H9 (cell line): ENCODE measurements around the gene AMZ2. TPM values are rescaled to one million over a fixed set of nuclear protein-coding genes. Genes with fewer than 3 reads are reported as not detected.

Experiments used
- DNase-seq: peaks from one replicate; pipeline ENCODE4 v3.0.0-alpha.2; 2017
- H2AFZ ChIP-seq: one replicate; pipeline ENCODE4 v1.6.1; 2013; ENCODE audit warnings: mild to moderate bottlenecking, low read length, control low read depth, moderate library complexity
- H2AK5ac ChIP-seq: 2 replicates; pipeline ENCODE4 v1.6.1; 2013; ENCODE audit warnings: low read length, control low read depth, mixed read lengths; ENCODE audit not compliant: insufficient read length
- H2BK120ac ChIP-seq: one replicate; pipeline ENCODE4 v1.6.1; 2013; ENCODE audit warnings: low read depth, mild to moderate bottlenecking, low read length, control low read depth, inconsistent platforms; ENCODE audit not compliant: poor library complexity, severe bottlenecking
- H2BK12ac ChIP-seq: 2 replicates; pipeline ENCODE4 v1.6.1; 2013; ENCODE audit warnings: low read length, control low read depth, mixed read lengths, low read depth; ENCODE audit not compliant: insufficient read length
- H2BK15ac ChIP-seq: 2 replicates; pipeline ENCODE4 v1.6.1; 2013; ENCODE audit warnings: low read depth, low read length, control low read depth
- H2BK20ac ChIP-seq: one replicate; pipeline ENCODE4 v1.6.1; 2013; ENCODE audit warnings: low read depth, mild to moderate bottlenecking, low read length, control low read depth, inconsistent platforms; ENCODE audit not compliant: poor library complexity, severe bottlenecking
- H2BK5ac ChIP-seq: 2 replicates; pipeline ENCODE4 v1.6.1; 2013; ENCODE audit warnings: low read length, control low read depth, mixed read lengths; ENCODE audit not compliant: insufficient read length
- H3K14ac ChIP-seq: 2 replicates; pipeline ENCODE4 v1.6.1; 2013; ENCODE audit warnings: low read length, control low read depth; ENCODE audit not compliant: insufficient read depth
- H3K18ac ChIP-seq: 2 replicates; pipeline ENCODE4 v1.6.1; 2013; ENCODE audit warnings: low read depth, mild to moderate bottlenecking, mixed read lengths, low read length, control low read depth; ENCODE audit not compliant: insufficient read length
- H3K23ac ChIP-seq: 2 replicates; pipeline ENCODE4 v1.6.1; 2013; ENCODE audit warnings: low read length, control low read depth, mixed read lengths, low read depth; ENCODE audit not compliant: insufficient read length
- H3K23me2 ChIP-seq: 2 replicates; pipeline ENCODE4 v1.6.1; 2013; ENCODE audit warnings: low read depth, mild to moderate bottlenecking, mixed read lengths, low read length, control low read depth; ENCODE audit not compliant: insufficient read length, poor library complexity, severe bottlenecking
- H3K27ac ChIP-seq: 2 replicates; pipeline ENCODE4 v1.5.1; 2013; ENCODE audit warnings: low read length, control low read depth, mixed read lengths, low read depth; ENCODE audit not compliant: insufficient read length
- H3K27me3 ChIP-seq: 2 replicates; pipeline ENCODE4 v1.6.1; 2013; ENCODE audit warnings: low read length, control low read depth, inconsistent platforms; ENCODE audit not compliant: insufficient read depth
- H3K4ac ChIP-seq: 2 replicates; pipeline ENCODE4 v1.6.1; 2013; ENCODE audit warnings: low read depth, mild to moderate bottlenecking, control low read depth, inconsistent platforms, low read length, moderate library complexity
- H3K4me1 ChIP-seq: 2 replicates; pipeline ENCODE4 v1.6.1; 2013; ENCODE audit warnings: low read length, control low read depth, inconsistent platforms; ENCODE audit not compliant: insufficient read depth
- H3K4me2 ChIP-seq: 2 replicates; pipeline ENCODE4 v1.6.1; 2013; ENCODE audit warnings: low read length, control low read depth, mixed read lengths; ENCODE audit not compliant: insufficient read length, insufficient read depth
- H3K56ac ChIP-seq: 2 replicates; pipeline ENCODE4 v1.6.1; 2013; ENCODE audit warnings: low read depth, mild to moderate bottlenecking, mixed read lengths, low read length, control low read depth; ENCODE audit not compliant: insufficient read length
- H3K79me1 ChIP-seq: 2 replicates; pipeline ENCODE4 v1.6.1; 2013; ENCODE audit warnings: low read depth, mild to moderate bottlenecking, moderate library complexity, low read length, control low read depth, inconsistent platforms; ENCODE audit not compliant: insufficient read depth, poor library complexity, severe bottlenecking
- H3K79me2 ChIP-seq: 2 replicates; pipeline ENCODE4 v1.6.1; 2013; ENCODE audit warnings: low read length, control low read depth, inconsistent platforms; ENCODE audit not compliant: insufficient read depth
- H3K9ac ChIP-seq: 2 replicates; pipeline ENCODE4 v1.6.1; 2013; ENCODE audit warnings: low read length, control low read depth, mixed read lengths; ENCODE audit not compliant: insufficient read length; ENCODE audit errors: extremely low read depth
- H3K9me3 ChIP-seq: one replicate; pipeline ENCODE4 v1.6.1; 2013; ENCODE audit warnings: low read depth, low read length, inconsistent platforms; ENCODE audit not compliant: control insufficient read depth
- H3T11ph ChIP-seq: one replicate; pipeline ENCODE4 v1.6.1; 2013; ENCODE audit warnings: mild to moderate bottlenecking, low read length, control low read depth, inconsistent platforms
- H4K20me1 ChIP-seq: one replicate; pipeline ENCODE4 v1.6.1; 2013; ENCODE audit not compliant: control insufficient read depth, insufficient read length, insufficient read depth
- H4K5ac ChIP-seq: 2 replicates; pipeline ENCODE4 v1.6.1; 2013; ENCODE audit warnings: low read depth, mild to moderate bottlenecking, mixed read lengths, low read length, control low read depth; ENCODE audit not compliant: insufficient read length
- H4K8ac ChIP-seq: replicated peaks from 2 replicates; pipeline ENCODE4 v1.6.1; 2013; ENCODE audit warnings: low read length, control low read depth, mixed read lengths, low read depth; ENCODE audit not compliant: insufficient read length
- H4K91ac ChIP-seq: 2 replicates; pipeline ENCODE4 v1.6.1; 2013; ENCODE audit warnings: low read depth, mild to moderate bottlenecking, moderate library complexity, mixed read lengths, low read length, control low read depth; ENCODE audit not compliant: insufficient read length
- H3K27ac Mint-ChIP-seq, 3 experiments: 2 replicates in 2 of 3; 3 replicates in 1 of 3; pipeline ENCODE4 v1.8.0; 2020 to 2021; ENCODE audit warnings: mixed read lengths in 3 of 3, mild to moderate bottlenecking in 1 of 3, moderate library complexity in 1 of 3
- H3K27me3 Mint-ChIP-seq: 2 replicates; pipeline ENCODE4 v1.8.0; 2021; ENCODE audit warnings: low read depth, mild to moderate bottlenecking, moderate library complexity, mixed read lengths
- H3K36me3 Mint-ChIP-seq, 3 experiments: 2 replicates in 2 of 3; 3 replicates in 1 of 3; pipeline ENCODE4 v1.8.0; 2020 to 2021; ENCODE audit warnings: low read depth in 3 of 3, mixed read lengths in 3 of 3; ENCODE audit not compliant: insufficient read depth in 1 of 3
- H3K4me1 Mint-ChIP-seq, 2 experiments: 2 replicates each; pipeline ENCODE4 v1.8.0; 2020; ENCODE audit warnings: mixed read lengths in 2 of 2
- H3K4me3 Mint-ChIP-seq, 2 experiments: 2 replicates in 1 of 2; 3 replicates in 1 of 2; pipeline ENCODE4 v1.8.0; 2020 to 2021; ENCODE audit warnings: mild to moderate bottlenecking in 2 of 2, mixed read lengths in 2 of 2, moderate library complexity in 1 of 2
- H3K9me3 Mint-ChIP-seq, 2 experiments: 2 replicates in 1 of 2; 3 replicates in 1 of 2; pipeline ENCODE4 v1.8.0; 2020; ENCODE audit warnings: mild to moderate bottlenecking in 2 of 2, mixed read lengths in 2 of 2, moderate library complexity in 1 of 2
- WGBS: extraction: QIAGEN DNeasy Blood & Tissue Kit; methylation state at CpG from one replicate; pipeline ENCODE4 v1.1.7; 2013; ENCODE audit warnings: missing lambda C conversion rate, low lambda C conversion rate, mixed read lengths; ENCODE audit not compliant: insufficient read length; ENCODE audit errors: extremely low coverage; 5-methylcytosine and 5-hydroxymethylcytosine counted together
- total RNA-seq: library from RNA; stranded (reverse); gene quantifications from 2 replicates; pipeline ENCODE4 v1.2.1, GENCODE V29; 2021
- TF ChIP-seq, protein P1 (sequence below): fragments of 200-600 bp; sonication (generic); conservative IDR thresholded peaks from 3 replicates; pipeline ENCODE4 v1.8.0; 2021; ENCODE audit warnings: antibody characterized with exemption, mild to moderate bottlenecking

The AMZ2 gene
- total RNA-seq, 1 experiment from 2014 or later = 82.6 TPM

GRCh38 chr17:68289473-68289872 is 41.6 kb downstream of the AMZ2 start:
- Mint-ChIP-seq H3K4me3 (peak overlapping the region in 1 of 2 experiments; percentile 90; a peak in 1 of 5 replicates), H3K27ac (no peak overlapping the region), H3K27me3 (peaks cover 66% of the 10 kb centered on the region), H3K4me1 (peaks cover 43 to 47% of the 10 kb centered on the region in 2 experiments), H3K9me3 (no peaks in the 10 kb centered on the region), H3K36me3 (peaks cover 0 to 1% (median 0%) of the 10 kb centered on the region in 3 experiments; a peak in 1 of 7 replicates)
- Histone ChIP-seq H3K4me2 (no peak overlapping the region), H3K18ac (no peak overlapping the region), H3K56ac (no peak overlapping the region), H2AK5ac (no peak overlapping the region), H2BK5ac (no peak overlapping the region), H4K8ac (no peak overlapping the region), H4K20me1 (no peaks in the 10 kb centered on the region), H3K27me3 (peaks cover 21% of the 10 kb centered on the region; the same call in 1 of the 2 replicates), H4K5ac (no peak overlapping the region), H3K4me1 (peaks cover 2% of the 10 kb centered on the region), H3K23me2 (peaks cover 19% of the 10 kb centered on the region), H4K91ac (no peak overlapping the region), H3K79me2 (no peaks in the 10 kb centered on the region), H3K79me1 (no peaks in the 10 kb centered on the region), H3T11ph (no peak overlapping the region), H2BK20ac (no peak overlapping the region), H2AFZ (no peak overlapping the region), H3K9me3 (no peaks in the 10 kb centered on the region), H3K9ac (no peak overlapping the region), H3K23ac (no peak overlapping the region), H2BK15ac (no peak overlapping the region), H3K14ac (no peak overlapping the region), H2BK12ac (no peak overlapping the region), H3K27ac (no peak overlapping the region), H2BK120ac (no peak overlapping the region), H3K4ac (no peak overlapping the region)
- WGBS = no CpG with 5 or more reads among the region's 7 CpGs
- no peak for DNase-seq
- TF ChIP-seq, protein P1, sequence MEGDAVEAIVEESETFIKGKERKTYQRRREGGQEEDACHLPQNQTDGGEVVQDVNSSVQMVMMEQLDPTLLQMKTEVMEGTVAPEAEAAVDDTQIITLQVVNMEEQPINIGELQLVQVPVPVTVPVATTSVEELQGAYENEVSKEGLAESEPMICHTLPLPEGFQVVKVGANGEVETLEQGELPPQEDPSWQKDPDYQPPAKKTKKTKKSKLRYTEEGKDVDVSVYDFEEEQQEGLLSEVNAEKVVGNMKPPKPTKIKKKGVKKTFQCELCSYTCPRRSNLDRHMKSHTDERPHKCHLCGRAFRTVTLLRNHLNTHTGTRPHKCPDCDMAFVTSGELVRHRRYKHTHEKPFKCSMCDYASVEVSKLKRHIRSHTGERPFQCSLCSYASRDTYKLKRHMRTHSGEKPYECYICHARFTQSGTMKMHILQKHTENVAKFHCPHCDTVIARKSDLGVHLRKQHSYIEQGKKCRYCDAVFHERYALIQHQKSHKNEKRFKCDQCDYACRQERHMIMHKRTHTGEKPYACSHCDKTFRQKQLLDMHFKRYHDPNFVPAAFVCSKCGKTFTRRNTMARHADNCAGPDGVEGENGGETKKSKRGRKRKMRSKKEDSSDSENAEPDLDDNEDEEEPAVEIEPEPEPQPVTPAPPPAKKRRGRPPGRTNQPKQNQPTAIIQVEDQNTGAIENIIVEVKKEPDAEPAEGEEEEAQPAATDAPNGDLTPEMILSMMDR = no peak
